HepG2 (cell line): ENCODE results near the gene HYAL1. TPM values are rescaled to one million over a fixed set of nuclear protein-coding genes. Genes with fewer than 3 reads are reported as not detected.

Experiments
- CEBPB ChIP-seq: IDR thresholded peaks from 2 replicates; pipeline ENCODE4 v1.6.1; 2011; ENCODE audit warnings: low read depth, low read length, improper control_type of control experiment, borderline replicate concordance
- CENPT ChIP-seq: sonication (generic); formaldehyde crosslinking; IDR thresholded peaks from 2 replicates; pipeline ENCODE4 v1.8.0; 2022; ENCODE audit warnings: low read depth, mild to moderate bottlenecking, moderate library complexity, missing genetic modification reagents
- GPBP1L1 ChIP-seq: sonication (generic); formaldehyde crosslinking; IDR thresholded peaks from 2 replicates; pipeline ENCODE4 v1.5.0; 2020; ENCODE audit warnings: mild to moderate bottlenecking, missing genetic modification reagents
- HDAC6 ChIP-seq: fragments of 200-600 bp; sonication (generic); IDR thresholded peaks from 2 replicates; pipeline ENCODE4 v1.7.0; 2017; ENCODE audit warnings: mild to moderate bottlenecking, antibody characterized with exemption, low read length, low read depth
- MIER3 ChIP-seq: IDR thresholded peaks from 2 replicates; pipeline ENCODE4 v1.6.1; 2016; ENCODE audit warnings: missing compliant biosample characterization, borderline replicate concordance
- MYC ChIP-seq: sonication (generic); formaldehyde crosslinking; IDR thresholded peaks from 2 replicates; pipeline ENCODE4 v1.9.0; 2021; ENCODE audit warnings: missing genetic modification reagents, borderline replicate concordance
- NCOA2 ChIP-seq: sonication (generic); formaldehyde crosslinking; IDR thresholded peaks from 2 replicates; pipeline ENCODE4 v1.8.0; 2022; ENCODE audit warnings: inconsistent platforms
- PCBP2 ChIP-seq: fragments of 200-400 bp; formaldehyde crosslinking; optimal IDR thresholded peaks from 2 replicates; pipeline ENCODE3; 2018; ENCODE audit warnings: low read length, low read depth; ENCODE audit not compliant: poor library complexity, severe bottlenecking
- SATB2 ChIP-seq: sonication (generic); formaldehyde crosslinking; IDR thresholded peaks from 2 replicates; pipeline ENCODE4 v1.5.0; 2020; ENCODE audit warnings: missing genetic modification reagents
- SIN3B ChIP-seq: fragments of 150-350 bp; IDR thresholded peaks from 2 replicates; pipeline ENCODE4 v1.6.1; 2014; ENCODE audit warnings: low read length
- SOX13 ChIP-seq, 3 experiments: fragments of 450-650 bp in 1 of 3; sonication (generic) in 1 of 3; formaldehyde crosslinking in 1 of 3; IDR thresholded peaks in 2 of 3; conservative IDR thresholded peaks in 1 of 3; 2 replicates each; pipeline versions ENCODE4 v1.5.0 to v1.6.1; 2016 to 2020; ENCODE audit warnings: antibody characterized with exemption in 1 of 3, mild to moderate bottlenecking in 1 of 3, missing compliant biosample characterization in 1 of 3, missing genetic modification reagents in 1 of 3, moderate library complexity in 1 of 3
- SP4 ChIP-seq: sonication (generic); formaldehyde crosslinking; IDR thresholded peaks from 2 replicates; pipeline ENCODE4 v1.8.1; 2023; ENCODE audit warnings: mild to moderate bottlenecking, missing genetic modification reagents
- TBX2 ChIP-seq: sonication (generic); formaldehyde crosslinking; IDR thresholded peaks from 2 replicates; pipeline ENCODE4 v1.5.0; 2020; ENCODE audit warnings: missing genetic modification reagents, mild to moderate bottlenecking, borderline replicate concordance
- ZEB1 ChIP-seq: IDR thresholded peaks from 2 replicates; pipeline ENCODE4 v1.6.1; 2012; ENCODE audit warnings: mild to moderate bottlenecking, low read depth, inconsistent platforms; ENCODE audit not compliant: insufficient replicate concordance
- ZNF576 ChIP-seq: sonication (generic); formaldehyde crosslinking; IDR thresholded peaks from 2 replicates; pipeline ENCODE4 v1.4.0; 2020; ENCODE audit warnings: mild to moderate bottlenecking, missing genetic modification reagents
- ZNF670 ChIP-seq: sonication (generic); formaldehyde crosslinking; IDR thresholded peaks from 2 replicates; pipeline ENCODE4 v1.8.0; 2022; ENCODE audit warnings: mild to moderate bottlenecking, missing genetic modification reagents, borderline replicate concordance
- ZNF777 ChIP-seq: sonication (generic); formaldehyde crosslinking; IDR thresholded peaks from 2 replicates; pipeline ENCODE4 v1.4.0; 2020; ENCODE audit warnings: missing genetic modification reagents
- polyA plus RNA-seq, 8 experiments: library from polyadenylated mRNA; depleted of rRNA in 3 of 8; stranded (reverse) in 7 of 8; unstranded in 1 of 8; fragments of >200 nt; fragmentation: Illumina TruSeq in 4 of 8; extraction: Trizol in 4 of 8; gene quantifications; 2 replicates each; pipeline versions ENCODE4 v1.2.1 to v1.2.3, GENCODE V29; 2011 to 2016; ENCODE audit warnings: low read depth in 4 of 8, missing spikeins in 1 of 8, mixed read lengths in 1 of 8; ENCODE audit not compliant: insufficient read depth in 1 of 8
- total RNA-seq, 5 experiments: library from RNA; depleted of rRNA; stranded (reverse); fragments of >200 nt; fragmentation: Illumina TruSeq; extraction: Trizol; gene quantifications; 2 replicates each; pipeline ENCODE4 v1.2.3, GENCODE V29; 2016; ENCODE audit warnings: low read depth in 1 of 5
- TF ChIP-seq, protein P1 (sequence below): sonication (generic); formaldehyde crosslinking; IDR thresholded peaks from 2 replicates; pipeline ENCODE4 v1.8.0; 2022; ENCODE audit warnings: low read depth, missing genetic modification reagents
- TF ChIP-seq, protein P2 (sequence below): sonication (generic); formaldehyde crosslinking; IDR thresholded peaks from 2 replicates; pipeline ENCODE4 v1.5.0; 2020; ENCODE audit warnings: mild to moderate bottlenecking, low read depth, missing genetic modification reagents, borderline replicate concordance
- TF ChIP-seq, protein P3 (sequence below): sonication (generic); formaldehyde crosslinking; IDR thresholded peaks from 2 replicates; pipeline ENCODE4 v1.4.0; 2020; ENCODE audit warnings: missing genetic modification reagents, borderline replicate concordance

HYAL1 gene
- total and polyA plus RNA-seq, 2 of the 13 experiments (the other 11 are each of a cell fraction or from before 2014, with no cell fraction given), result 76.5 to 193 TPM

- TF ChIP-seq SIN3B (no peak), SATB2 (CRISPR knock-in tag) (0 out of 2 replicates have a peak, but pooled peaks have one; percentile 64), CENPT (peak; percentile 92), CEBPB (peak; percentile 74), ZEB1 (peak; percentile 72), SP4 (CRISPR knock-in tag) (peak; percentile 77), NCOA2 (CRISPR knock-in tag) (0 out of 2 replicates have a peak, but pooled peaks have one; percentile 8), ZNF670 (CRISPR knock-in tag) (0 out of 2 replicates have a peak, but pooled peaks have one; percentile 37), MYC (CRISPR knock-in tag) (peak; percentile 75), ZNF777 (CRISPR knock-in tag) (no peak; the same call in 1 of the 2 replicates), MIER3 (CRISPR knock-in tag) (peak; percentile 69; the same call in 1 of the 2 replicates), ZNF576 (CRISPR knock-in tag) (no peak), HDAC6 (no peak), GPBP1L1 (CRISPR knock-in tag) (no peak), TBX2 (CRISPR knock-in tag) (no peak; the same call in 1 of the 2 replicates), PCBP2 (no peak), SOX13 (IDR thresholded peaks at IDR 0.05) (no peak), SOX13 (CRISPR knock-in tag; conservative IDR thresholded peaks at IDR 0.05 in 1 of 2, IDR thresholded peaks at IDR 0.05 in 1 of 2) (no peak)
- TF ChIP-seq, protein P1, sequence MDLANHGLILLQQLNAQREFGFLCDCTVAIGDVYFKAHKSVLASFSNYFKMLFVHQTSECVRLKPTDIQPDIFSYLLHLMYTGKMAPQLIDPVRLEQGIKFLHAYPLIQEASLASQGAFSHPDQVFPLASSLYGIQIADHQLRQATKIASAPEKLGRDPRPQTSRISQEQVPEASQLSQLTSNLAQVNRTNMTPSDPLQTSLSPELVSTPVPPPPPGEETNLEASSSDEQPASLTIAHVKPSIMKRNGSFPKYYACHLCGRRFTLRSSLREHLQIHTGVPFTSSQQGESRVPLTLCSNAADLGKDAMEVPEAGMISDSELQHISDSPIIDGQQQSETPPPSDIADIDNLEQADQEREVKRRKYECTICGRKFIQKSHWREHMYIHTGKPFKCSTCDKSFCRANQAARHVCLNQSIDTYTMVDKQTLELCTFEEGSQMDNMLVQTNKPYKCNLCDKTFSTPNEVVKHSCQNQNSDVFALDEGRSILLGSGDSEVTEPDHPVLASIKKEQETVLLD, result peak; percentile 65
- TF ChIP-seq, protein P2, sequence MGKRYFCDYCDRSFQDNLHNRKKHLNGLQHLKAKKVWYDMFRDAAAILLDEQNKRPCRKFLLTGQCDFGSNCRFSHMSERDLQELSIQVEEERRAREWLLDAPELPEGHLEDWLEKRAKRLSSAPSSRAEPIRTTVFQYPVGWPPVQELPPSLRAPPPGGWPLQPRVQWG (CRISPR knock-in tag), result no peak
- TF ChIP-seq, protein P3, sequence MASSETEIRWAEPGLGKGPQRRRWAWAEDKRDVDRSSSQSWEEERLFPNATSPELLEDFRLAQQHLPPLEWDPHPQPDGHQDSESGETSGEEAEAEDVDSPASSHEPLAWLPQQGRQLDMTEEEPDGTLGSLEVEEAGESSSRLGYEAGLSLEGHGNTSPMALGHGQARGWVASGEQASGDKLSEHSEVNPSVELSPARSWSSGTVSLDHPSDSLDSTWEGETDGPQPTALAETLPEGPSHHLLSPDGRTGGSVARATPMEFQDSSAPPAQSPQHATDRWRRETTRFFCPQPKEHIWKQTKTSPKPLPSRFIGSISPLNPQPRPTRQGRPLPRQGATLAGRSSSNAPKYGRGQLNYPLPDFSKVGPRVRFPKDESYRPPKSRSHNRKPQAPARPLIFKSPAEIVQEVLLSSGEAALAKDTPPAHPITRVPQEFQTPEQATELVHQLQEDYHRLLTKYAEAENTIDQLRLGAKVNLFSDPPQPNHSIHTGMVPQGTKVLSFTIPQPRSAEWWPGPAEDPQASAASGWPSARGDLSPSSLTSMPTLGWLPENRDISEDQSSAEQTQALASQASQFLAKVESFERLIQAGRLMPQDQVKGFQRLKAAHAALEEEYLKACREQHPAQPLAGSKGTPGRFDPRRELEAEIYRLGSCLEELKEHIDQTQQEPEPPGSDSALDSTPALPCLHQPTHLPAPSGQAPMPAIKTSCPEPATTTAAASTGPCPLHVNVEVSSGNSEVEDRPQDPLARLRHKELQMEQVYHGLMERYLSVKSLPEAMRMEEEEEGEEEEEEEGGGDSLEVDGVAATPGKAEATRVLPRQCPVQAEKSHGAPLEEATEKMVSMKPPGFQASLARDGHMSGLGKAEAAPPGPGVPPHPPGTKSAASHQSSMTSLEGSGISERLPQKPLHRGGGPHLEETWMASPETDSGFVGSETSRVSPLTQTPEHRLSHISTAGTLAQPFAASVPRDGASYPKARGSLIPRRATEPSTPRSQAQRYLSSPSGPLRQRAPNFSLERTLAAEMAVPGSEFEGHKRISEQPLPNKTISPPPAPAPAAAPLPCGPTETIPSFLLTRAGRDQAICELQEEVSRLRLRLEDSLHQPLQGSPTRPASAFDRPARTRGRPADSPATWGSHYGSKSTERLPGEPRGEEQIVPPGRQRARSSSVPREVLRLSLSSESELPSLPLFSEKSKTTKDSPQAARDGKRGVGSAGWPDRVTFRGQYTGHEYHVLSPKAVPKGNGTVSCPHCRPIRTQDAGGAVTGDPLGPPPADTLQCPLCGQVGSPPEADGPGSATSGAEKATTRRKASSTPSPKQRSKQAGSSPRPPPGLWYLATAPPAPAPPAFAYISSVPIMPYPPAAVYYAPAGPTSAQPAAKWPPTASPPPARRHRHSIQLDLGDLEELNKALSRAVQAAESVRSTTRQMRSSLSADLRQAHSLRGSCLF (CRISPR knock-in tag), result no peak
These were observed 4.3 kb downstream of the HYAL1 start, which contains the start of the genes HYAL3 and NAA80 (continued) for GRCh38 chr3:50298836-50299637.
